GM21576 (cell line): ENCODE results near the gene CIROP.
"Not testable (repeated sequence)": the region's sequence is repeated elsewhere in the genome, so short reads cannot be mapped to it uniquely, and the experiment has no call there.

Experiments used
- ATAC-seq: cut with Tn5 transposase; IDR thresholded peaks from one replicate; pipeline ENCODE4 v1.9.1; 2021; ENCODE audit warnings: mild to moderate bottlenecking, moderate library complexity; ENCODE audit not compliant: unreplicated experiment

The CIROP gene

GRCh38 chr14:23115039-23115731 is 10.4 kb upstream of the CIROP start:
- ATAC-seq, result no peak

- no peak for ATAC-seq
Measured at GRCh38 chr14:23114669-23115038, 9.9 kb upstream of the CIROP start.

- ATAC-seq, result no peak
Measured at GRCh38 chr14:23114120-23114458, 9.3 kb upstream of the CIROP start.

GRCh38 chr14:23113431-23114119 is 8.8 kb upstream of the CIROP start:
- ATAC-seq, result no peak

- ATAC-seq, result no peak
Measured at GRCh38 chr14:23112359-23113178, 7.8 kb upstream of the CIROP start.

GRCh38 chr14:23110579-23111365 is 6.0 kb upstream of the CIROP start:
- ATAC-seq, result no peak

- ATAC-seq, result no peak
Measured at GRCh38 chr14:23109769-23110168, 5.0 kb upstream of the CIROP start.

GRCh38 chr14:23108169-23108568 is 3.4 kb upstream of the CIROP start:
- not testable (repeated sequence) for ATAC-seq

- not testable (repeated sequence) for ATAC-seq
Measured at GRCh38 chr14:23107620-23108019, 2.8 kb upstream of the CIROP start.

GRCh38 chr14:23106747-23107045 is 1.9 kb upstream of the CIROP start:
- ATAC-seq, result no peak

GRCh38 chr14:23105348-23105824 is 597 bp upstream of the CIROP start:
- no peak for ATAC-seq

- ATAC-seq, result no peak
Measured at GRCh38 chr14:23104070-23104590, 659 bp downstream of the CIROP start.

- no peak for ATAC-seq
Measured at GRCh38 chr14:23103581-23103980, 1.2 kb downstream of the CIROP start.

GRCh38 chr14:23102801-23103200 is 2.0 kb downstream of the CIROP start:
- no peak for ATAC-seq

GRCh38 chr14:23101986-23102625 is 2.7 kb downstream of the CIROP start:
- ATAC-seq, result no peak

- no peak for ATAC-seq
Measured at GRCh38 chr14:23101213-23101970, 3.4 kb downstream of the CIROP start.

GRCh38 chr14:23099212-23099861 is 5.5 kb downstream of the CIROP start:
- ATAC-seq, result no peak

GRCh38 chr14:23097786-23098185 is 7.0 kb downstream of the CIROP start:
- no peak for ATAC-seq
